Activated CD4-positive, CD25-positive, alpha-beta regulatory T cell treated with anti-CD3 and anti-CD28 coated beads, Interleukin-2, amount 50 U/mL, for 24 hours (primary cell): Measurements from ENCODE around the gene MYO5B.
"Not testable (repeated sequence)": the region's sequence is repeated elsewhere in the genome, so short reads cannot be mapped to it uniquely, and the experiment has no call there.

Experiments used
- ATAC-seq, 2 donors: fragments of 150-1000 bp; cut with Tn5 transposase; one replicate each; pipeline ENCODE4 v1.10.0; 2021; ENCODE audit warnings: mild to moderate bottlenecking in 1 of 2, moderate library complexity in 1 of 2

The MYO5B gene

DNA sequence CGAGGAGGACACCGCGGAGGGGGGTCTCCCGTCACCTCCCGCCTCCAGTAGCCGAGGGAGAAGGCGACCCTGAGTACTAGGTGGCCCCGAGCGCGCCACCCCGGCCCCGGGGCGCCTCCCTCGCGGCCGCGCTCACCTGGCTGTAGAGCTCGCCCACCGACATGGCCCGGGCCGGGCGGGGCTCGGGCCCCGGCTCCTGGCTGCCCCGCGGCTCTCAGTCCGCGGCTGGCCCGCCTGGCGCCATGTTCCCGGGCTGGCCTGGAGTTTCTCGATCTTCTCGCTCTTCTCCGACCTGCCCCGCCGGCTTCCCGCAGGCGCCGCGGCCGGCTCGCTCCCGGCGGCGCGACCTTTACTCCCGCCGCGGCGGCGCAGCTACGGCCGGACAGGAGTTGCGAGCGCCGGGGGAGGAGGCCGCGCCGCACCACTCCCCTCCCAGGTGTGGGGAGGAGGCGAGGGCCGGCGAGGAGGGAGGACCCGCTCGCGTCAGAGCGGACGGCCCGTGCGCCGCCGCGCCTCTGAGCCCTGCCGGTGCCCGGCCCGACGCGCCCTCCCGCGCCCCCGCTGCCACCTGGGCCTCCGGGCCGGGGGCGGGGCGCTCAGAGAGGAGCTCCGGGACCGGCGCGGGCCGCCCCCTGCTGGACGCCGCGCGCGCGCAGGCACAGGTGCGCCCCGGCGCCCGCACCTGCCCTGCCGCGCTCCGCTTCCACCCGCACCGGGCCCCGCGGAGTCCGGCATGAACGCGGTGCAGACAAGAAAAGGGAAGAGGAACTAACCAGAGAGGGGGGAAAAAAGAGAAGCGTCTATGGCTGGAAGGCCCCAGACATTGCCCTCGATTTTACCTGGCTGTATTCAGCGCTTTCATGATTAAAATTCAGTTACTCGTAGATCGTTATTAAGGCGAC, at the start of gene MYO5B:
Gene MYO5B (minus strand): TSS at position 517 of the 902 bp plus-strand sequence. CDS start 354 bp downstream, at position 163.
- peak; percentile 62 to 67 for ATAC-seq

DNA sequence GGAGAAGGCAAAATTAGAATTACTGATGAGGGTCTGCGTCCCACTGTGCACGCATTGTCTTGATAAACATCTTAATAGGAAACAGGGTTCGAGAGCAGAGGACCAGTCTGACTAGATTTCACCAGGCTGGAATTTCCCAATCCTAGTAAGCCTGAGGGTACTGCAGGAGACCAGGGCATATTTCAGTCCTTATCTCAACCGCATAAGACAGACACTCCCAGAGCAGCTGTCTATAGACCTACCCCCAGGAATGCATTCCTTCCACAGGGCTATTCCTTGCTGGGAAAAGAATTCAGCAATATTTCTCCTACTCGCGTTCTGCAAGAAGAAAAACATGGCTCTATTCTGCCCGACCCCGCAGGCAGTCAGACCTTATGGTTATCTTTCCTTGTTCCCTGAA, 46.8 kb upstream of the MYO5B start:
- not testable (repeated sequence) for ATAC-seq

DNA sequence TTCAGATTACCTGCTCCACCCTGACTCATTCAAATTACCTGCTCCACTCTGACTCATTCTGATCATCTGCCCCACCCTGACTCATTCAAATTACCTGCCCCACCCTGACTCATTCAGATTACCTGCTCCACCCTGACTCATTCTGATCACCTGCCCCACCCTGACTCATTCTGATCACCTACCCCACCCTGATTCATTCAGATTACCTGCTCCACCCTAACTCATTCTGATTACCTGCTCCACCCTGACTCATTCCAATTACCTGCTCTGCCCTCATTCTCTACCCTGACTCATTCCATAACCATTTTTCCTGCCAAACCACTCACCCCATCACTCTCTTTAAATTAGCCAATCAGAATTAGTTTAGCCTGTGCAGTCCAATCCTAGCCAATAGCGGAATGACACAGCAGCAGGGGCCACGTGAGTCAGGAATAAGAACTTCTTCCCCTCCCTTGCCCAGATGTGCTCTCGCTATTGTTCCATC, 45.2 kb upstream of the MYO5B start:
- peak; percentile 48 for ATAC-seq

DNA sequence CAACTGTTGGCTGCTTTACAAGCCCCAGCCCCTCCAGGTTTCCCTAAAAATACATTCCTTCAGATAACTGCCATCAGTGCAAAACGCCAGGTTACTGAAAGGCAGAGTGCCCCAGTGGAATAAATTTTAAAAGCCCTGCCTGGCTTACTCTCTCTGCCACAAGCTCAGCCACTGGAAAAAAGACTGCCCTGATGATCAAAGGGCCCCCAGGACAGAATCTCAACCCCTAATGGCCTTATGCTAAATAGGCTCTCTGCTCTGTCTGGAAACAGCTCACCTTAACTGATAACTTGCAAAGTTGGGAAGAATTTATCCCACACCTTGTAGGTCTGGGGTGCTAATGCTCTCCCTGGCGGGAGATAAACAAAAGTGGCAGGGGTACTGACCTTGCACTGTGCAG, 37.5 kb upstream of the MYO5B start:
- ATAC-seq = no peak

DNA sequence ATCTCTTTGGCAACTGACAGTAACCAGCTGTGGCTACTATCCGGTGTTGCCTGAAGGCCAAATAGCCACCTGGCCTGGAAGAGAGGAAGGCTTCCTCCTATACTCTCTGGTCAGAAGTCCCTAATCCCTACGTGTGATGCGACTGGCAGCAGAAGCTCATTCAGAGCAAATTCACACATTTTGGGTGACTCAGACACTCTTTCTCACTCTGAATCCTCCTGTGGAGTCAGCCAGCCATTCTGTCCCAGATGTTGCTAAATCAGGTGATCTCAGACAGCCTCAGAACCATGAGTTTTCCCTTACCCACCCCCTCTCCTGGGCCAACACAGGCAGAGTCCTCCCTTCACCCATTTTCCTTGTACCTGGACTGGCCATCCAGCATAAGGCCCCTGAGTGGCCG, 36.7 kb upstream of the MYO5B start:
- ATAC-seq = peak; percentile 30 to 48

DNA sequence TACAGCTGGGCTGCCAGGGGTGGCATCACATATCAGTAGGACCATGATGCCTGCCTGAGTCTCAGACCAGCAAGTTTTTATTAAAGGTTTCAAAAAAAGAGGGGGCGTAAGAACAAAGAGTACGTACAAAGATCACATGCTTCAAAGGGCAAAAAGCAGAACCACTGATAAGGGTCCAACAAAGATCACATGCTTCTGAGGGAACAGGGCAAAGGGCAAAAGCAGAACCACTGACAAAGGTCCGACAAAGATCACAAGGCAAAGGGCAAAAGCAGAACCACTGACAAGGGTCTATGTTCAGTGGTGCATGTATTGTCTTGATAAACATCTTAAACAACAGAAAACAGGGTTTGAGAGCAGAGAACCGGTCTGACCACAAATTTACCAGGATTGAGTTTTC, 25.3 kb upstream of the MYO5B start:
- ATAC-seq = not testable (repeated sequence)

DNA sequence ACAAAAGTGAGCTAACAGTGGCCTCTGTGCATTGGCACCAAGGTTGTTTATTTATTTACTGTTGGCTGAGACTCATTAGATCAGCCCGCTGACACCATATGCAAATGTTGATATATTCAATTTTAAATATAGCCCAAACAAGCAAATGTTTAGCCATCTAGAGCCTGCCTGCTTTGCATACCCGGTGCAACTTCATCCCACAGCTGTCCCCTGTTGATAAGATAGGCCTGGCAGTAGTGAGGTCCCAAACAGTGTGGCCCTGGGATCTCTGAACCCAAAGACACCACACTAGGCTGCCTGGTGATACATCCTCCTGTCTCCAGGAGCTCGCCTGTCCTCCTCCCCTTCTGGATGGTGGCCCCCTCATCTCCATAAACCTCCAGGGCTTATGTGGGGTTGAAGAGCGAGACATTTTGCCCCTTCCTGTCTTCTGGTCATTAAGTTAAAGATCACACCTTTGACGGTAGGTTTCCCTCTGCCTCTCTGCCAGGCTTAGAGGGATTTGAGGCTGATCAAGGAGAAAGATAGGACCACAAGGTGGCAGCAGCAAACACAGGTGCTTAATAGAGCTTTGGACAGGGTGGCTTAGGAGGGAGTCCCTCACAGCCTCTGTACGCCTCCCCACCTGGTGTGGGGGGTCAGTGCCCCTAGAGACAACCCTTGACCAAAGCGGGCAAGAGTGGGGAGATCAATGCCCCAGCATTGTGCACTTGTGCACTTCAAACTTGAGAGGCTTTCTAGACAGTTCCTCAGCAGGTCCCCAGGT, 23.7 kb upstream of the MYO5B start:
- no peak for ATAC-seq

DNA sequence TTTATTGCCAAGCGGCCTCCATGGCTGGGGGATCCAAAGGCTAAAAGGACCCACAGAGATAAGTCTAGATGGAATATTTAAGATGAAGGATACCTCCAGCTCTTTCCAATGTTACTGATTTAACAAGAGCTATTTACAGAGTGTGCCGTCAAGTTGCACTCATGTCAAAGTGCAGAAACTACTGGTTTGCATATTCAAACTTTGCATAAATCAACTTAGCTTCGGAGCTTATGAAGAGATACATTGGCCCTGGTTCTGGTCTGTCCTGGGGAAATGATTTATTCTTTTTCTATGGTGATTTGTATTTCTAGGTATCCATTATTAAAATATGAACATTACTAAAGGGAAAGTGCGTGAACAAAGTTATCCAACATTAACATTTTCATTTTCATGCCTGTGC, 14.4 kb upstream of the MYO5B start:
- no peak for ATAC-seq

DNA sequence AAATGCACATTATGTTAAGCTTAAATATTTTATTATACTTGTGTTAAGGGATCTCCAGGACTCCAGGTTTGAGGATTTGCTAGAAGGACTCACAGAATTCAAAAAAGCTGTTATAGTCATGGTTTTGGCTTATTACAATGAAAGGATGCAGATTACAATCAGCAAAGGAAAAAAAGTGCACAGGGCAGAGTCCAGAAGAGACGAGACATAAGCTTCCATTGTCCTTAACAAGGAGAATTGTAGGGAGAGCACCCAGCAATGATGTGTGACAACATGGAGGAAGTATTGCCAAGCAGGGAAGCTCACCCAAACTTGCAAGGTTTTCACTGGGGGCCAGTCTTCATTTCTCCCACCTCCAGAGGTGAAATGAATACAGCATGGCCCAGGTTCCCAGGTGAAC, 12.8 kb upstream of the MYO5B start:
- ATAC-seq = no peak

DNA sequence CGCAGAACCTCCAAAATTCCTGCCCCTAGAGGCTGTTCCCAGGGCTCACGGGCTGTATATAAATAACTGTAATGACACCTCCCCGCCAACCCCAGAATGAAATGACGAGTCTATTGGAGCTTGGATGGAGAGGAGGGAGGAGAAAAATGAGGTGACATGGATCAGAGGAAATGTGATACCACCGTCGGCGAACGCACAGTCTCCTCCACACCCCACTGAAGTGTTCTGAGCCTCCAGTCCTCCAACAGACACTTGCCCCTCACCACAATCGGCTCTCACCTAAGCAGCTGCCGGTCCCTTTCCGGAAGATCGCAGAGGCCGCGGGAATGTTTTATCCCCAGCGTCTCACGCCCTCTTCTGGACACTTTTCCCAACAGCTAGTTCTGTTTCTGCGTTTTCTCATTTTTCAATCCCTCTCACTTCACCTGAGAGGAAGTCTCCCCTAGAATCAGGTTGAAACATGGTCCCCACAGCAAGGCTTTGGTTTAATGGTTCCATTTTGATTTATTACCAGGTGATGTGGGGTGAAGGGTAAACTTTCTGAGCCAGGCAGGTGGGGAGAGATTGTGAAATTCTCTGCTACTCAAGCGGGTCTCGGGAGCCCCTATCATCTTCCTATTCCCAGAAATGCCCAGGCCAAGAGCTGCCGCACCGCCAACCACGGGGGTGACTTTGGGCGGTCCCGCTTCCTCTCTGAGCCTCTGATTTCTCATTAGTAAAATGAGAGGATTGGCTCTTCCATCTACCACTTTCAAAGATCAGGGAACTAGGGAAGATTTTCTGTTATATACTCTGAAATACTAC, 9.1 kb upstream of the MYO5B start:
- no peak for ATAC-seq

DNA sequence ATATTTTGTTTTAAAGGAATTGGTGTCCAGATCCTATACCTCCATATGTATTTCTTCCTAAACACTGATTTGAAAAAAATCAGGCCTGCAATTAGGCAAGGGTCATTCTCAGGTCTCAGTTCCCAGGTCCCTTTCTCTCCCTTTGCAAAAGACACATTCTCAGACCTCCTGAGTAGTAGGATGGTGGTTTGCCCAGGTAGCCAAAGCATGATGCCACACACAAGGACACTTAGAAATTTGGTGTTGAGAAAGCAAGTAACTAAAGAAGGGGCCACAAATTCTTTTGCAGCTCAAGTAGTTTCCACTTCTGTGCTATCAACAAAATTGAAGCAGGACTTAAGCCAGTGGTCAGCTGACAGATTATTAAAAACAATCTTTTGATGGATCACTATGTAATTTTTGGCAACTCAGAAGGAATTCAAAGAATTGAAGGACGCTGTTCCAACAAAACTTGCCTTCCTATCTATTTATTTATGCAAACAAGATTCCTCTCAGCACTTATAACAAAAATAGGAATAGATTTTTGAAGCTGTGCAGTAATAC, 6.6 kb upstream of the MYO5B start:
- no peak for ATAC-seq

DNA sequence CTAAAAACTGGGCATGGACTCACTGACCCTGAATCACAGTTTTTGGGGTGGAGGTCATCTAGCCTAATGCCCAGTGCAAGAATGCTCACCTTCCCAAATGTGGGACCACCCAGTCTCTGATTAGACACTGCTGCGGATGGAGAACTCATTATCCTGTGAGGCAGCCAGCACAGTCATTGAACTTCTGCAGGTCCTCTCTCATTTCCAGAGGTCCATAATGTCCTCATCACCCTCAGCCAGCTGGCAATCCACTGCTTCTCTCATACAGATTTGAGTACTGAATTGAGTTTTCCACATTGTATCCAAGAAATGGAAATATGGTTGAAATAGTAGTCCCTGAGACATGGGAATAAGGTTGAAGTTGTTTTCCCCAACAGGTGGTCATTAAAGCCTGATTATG, 5.0 kb upstream of the MYO5B start:
- ATAC-seq = no peak

DNA sequence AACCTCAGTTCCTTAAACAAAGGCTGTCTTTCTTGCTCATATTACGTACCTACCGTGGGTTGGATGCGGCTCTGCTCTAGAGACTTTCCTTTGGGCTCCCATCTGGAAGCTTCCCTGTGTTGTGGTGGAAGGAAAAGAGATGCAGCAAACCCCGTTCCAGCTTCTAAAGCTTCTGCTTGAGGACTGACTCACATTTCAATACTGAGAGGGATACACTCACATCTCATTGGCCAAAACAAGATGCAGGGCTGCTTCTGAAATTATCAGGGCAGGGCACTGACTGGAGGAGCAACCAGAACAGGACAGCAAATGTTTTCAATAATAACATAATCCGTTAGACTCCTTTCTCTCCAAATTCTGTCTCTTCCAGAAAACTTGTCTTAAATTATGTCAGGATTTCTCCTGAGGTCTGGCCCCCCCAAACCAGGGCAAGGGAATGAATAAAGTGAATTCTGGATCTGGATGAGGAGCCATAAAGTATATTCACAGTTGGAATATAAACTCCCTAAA, 4.5 kb upstream of the MYO5B start:
- no peak for ATAC-seq

DNA sequence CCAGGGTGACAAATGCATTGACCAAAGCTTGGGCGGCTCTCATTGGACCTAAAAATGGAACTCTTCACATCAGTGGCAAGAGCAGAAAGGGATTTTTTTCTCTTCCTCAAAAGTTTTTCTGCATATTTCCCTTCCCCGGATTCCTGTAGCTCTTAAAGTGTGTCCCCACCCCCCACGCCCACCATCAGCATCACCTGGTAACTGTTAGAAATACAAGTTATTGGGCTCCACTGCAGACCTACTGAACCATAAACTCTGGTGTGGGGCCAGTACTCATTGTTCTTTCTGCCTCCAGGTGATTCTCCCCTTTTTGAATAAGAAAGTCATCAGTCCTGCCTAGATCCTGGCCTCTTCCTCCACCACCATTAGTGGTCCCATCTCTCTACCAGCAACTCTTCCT, 1.3 kb upstream of the MYO5B start:
- ATAC-seq = no peak

DNA sequence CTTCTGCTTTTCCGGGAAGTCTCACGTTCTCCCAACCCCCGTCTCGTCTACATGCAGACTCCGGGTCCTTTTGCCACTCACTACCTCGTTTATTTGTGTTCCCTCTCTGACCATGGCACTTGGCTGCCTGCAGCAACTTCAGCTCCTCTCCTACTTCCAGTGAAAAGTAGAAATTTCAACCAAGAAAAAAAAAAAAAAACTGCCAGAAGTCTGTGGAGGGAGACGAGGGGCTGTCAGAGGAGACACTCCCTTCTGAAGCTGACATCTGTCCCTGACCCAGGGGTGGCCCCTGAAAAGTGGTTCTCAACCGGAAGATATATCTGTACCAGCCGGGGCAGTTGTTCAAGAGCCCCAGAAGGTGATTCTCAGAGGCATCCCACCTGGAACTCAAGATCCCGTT, 742 bp upstream of the MYO5B start:
- ATAC-seq = no peak

DNA sequence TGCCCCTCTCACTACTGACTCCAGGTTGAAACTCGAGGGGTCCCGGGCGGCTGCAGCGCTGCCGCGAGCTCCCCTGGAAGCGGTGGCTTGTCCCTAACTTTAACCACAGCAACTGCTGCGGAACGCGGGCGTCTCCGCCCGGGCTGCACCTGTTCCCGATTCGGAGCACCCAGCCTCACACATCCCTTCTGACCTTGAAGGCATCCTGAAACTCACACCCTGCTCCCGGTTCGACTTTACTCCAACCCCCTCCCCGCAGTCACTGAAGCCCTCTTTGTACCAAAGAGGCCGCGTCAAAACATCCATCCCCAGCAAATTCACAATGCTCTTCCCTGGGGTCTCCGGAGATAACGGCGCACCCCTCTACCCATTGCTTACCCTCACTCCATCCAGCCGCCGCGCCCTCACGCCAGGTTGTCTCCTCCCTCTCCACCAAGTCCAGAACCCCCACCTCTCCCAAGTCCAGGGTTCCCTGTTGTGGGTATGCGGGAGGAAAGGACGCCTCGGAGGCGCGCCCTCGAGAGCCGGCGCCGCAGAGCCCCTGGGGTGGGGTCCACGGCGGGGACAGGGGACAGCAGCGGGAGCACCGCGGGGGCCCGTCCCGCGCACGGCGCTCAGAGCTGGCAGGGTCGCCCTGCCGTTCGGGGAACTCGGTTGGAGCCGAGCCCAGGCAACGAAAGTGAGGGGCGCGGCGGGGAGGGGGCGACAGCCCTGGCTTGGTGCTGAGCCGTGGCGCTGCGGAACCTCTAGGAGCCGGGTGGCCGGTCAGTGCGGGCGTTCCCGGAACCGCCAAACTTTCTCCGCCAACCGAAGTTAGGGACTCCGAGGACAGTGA, 934 bp downstream of the MYO5B start:
- ATAC-seq = no peak

DNA sequence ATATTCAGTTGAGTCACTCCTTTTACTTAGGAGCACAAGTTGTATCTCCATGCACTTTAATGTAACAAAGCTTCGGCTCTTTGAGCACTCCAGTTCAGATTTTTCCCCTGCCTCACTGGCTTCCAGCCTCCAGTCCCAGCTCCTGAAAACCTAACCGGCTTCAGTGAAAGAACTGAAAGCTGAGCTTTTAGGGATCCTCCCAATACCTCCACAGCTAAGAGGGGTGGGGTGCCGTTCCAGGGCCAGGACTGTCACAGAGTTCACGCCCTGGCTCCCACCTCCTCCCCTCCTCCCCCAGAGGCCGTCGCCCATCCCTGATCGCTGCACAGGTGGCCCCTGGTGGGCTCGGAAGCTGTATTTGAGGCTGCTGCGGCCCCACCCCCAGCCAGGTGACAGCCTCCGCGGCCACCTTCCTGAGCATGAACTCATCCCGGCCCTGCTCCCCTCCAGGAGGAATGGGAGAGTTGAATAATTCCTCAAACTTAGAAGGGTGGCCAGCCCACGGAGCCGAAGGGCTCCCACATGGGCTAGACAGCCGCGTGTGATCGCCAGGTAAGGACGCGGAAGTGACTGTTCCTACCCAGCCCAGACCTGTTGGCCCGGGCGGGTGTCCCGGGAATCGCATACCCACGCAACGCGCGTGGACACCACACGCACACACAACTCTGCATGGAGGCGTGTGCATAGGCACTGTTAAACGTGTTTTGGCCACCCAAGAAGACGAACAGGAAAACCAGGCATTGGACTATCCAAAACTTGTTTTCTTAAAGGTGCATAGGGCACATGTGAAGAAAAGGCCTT, 1.8 kb downstream of the MYO5B start:
- ATAC-seq = no peak

DNA sequence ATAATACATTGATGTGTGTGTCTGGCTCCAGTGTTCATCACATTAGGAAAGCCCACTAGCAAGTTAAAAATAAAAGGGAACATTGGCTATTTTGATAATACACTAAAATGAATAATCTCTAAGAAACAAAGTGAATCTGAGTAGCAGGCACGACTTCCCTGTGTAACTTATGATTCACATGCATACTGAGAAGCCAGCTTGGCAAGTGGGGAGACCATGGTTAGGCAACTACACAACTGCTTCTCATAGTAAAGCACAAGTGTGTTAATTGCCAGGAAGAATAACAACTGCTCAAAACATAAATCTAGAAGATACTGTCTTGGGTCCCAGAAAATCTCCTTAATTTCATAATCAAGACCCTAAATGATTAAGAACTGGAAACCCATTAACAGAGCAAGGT, 4.0 kb downstream of the MYO5B start:
- ATAC-seq = no peak

DNA sequence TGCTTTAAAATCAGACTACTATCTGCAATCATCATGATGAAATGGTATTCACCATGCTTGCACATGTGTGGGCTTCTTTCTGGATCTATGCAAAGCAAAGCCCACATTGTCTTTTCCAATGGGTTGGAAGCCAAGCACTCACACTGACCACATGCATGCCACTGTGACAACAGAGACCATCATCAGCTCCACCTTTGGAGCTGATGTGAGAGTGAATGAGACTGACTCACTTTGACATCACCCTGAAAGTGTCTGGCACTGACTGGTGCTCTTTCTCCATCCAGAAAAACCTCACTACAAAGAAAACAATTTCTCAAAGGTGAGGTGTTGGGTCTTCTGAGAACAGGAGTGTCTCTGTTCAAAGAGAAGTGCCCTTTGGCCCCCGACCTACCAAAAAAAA, 4.7 kb downstream of the MYO5B start:
- ATAC-seq = peak; percentile 38 to 40

DNA sequence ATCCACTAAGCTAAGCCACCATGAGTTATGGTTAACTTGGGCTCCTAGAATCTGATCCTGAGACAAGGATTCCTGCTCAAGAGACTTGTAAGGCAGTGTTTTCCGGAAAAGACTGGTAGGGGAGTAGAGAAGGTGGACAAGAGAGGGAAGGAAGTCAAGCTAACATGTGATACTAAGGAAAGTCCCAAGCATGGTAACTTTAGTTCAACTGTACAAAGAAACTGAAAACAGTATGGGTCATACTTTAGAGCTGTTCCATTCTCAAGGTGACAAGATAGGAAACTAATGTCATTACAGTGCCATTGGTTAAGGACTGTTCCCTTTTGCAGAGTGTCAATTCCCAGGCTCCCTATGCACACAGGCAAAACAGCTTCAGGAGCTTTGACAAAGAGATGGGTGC, 5.8 kb downstream of the MYO5B start:
- no peak for ATAC-seq

DNA sequence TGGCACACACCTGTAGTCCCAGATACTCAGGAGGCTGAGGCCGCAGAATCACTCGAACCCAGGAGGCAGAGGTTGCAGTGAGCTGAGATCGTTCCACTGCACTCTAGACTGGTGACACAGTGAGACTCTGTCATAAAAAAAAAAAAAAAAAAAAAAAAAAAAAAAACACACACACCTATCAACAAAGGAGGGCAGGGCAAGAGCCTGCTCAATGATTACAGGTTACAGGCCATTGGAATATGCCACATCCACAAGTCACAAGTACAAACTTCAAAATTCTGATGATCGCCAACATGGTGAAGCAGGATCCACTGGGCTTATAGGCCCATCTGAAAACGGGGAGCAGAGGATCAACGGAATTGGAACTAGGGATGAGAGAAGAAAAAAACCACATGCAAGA, 6.3 kb downstream of the MYO5B start:
- ATAC-seq = no peak
